ENCODE data around the gene ZFAND6.

DNA sequence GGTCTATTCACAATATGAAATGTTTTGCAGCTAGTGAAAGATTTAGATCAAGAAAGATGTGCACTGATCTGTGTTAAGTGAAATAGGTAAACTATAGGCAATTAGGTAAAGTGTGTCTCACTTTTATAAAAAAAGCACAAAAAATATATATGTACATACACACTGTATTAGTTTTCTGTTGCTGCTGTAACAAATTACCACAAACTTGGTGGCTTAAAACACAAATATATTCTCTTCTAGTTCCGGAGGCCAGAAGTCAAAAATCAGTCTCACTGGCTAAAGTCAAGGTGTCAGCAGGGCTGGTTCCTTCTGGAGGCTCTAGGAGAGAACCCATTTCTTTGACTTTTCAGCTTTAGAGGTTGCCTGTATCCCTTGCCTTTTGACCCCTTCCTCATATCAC, 104.4 kb downstream of the ZFAND6 start:
- TF ChIP-seq CTCF (conservative IDR thresholded peaks at IDR 0.05 in 1 of 2, IDR thresholded peaks at IDR 0.05 in 1 of 2; ENCODE audit: extremely low read depth in 1 of 2, insufficient read depth in 1 of 2, low read depth in 1 of 2, low read length in 2 of 2) (no peak), EZH2 (IDR thresholded peaks at IDR 0.05; ENCODE audit: borderline replicate concordance, low read length) (no peak)

Measured in mammary epithelial cell (primary cell).